Measurements from ENCODE around the gene CFAP58.
"Not testable (repeated sequence)": the region's sequence is repeated elsewhere in the genome, so short reads cannot be mapped to it uniquely, and the experiment has no call there.

The CFAP58 gene

GRCh38 chr10:104441329-104442000 is 87.8 kb downstream of the CFAP58 start:
- no peak for DNase-seq

- no peak for DNase-seq
These were observed 91.7 kb downstream of the CFAP58 start for GRCh38 chr10:104445359-104445758.

- DNase-seq: no peak
These were observed 92.5 kb downstream of the CFAP58 start for GRCh38 chr10:104446151-104446550.

DNA sequence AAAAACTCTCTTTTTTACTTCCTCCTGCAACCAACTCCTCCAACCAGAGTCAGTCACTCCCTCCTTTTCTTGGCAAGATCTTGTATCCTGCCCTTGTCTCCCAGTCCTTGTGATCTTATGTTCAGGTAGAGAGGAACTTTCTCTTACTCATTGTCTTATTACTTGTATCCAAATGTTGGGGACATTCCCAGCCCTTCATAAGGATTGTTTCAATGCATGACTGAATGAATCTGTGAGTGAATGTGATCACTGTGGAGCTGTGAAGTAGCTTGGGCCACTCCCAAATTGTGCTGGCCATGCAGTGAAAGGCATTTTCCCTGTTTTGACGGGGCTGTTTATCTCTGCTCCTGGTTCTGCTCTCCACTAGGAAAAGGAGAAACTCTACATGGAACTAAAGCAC is 93.7 kb downstream of the CFAP58 start:
- no peak for DNase-seq

GRCh38 chr10:104447906-104448305 is 94.3 kb downstream of the CFAP58 start:
- DNase-seq: no peak

- no peak for DNase-seq
These were observed 95.8 kb downstream of the CFAP58 start for GRCh38 chr10:104449391-104449790.

GRCh38 chr10:104450490-104450889 is 96.9 kb downstream of the CFAP58 start:
- no peak for DNase-seq

DNA sequence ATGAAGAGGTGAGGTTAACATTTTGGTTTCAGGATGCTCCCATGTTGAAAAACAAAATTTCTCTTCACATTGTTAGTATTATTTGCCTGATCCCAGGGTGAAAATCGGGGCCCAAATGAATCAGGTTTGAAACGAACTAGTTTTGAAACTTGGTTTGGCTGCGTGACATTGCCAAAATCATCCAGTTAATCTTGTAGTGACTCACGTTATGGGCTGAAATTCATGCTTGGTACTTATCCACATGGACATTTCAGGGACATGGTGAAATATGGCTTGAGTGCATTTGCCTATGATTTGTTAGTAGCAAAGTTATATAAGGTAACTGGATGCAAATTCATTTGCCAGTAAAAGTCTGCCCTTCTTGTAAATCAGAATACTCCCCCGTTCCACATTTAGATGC is 97.3 kb downstream of the CFAP58 start:
- no peak for DNase-seq

DNA sequence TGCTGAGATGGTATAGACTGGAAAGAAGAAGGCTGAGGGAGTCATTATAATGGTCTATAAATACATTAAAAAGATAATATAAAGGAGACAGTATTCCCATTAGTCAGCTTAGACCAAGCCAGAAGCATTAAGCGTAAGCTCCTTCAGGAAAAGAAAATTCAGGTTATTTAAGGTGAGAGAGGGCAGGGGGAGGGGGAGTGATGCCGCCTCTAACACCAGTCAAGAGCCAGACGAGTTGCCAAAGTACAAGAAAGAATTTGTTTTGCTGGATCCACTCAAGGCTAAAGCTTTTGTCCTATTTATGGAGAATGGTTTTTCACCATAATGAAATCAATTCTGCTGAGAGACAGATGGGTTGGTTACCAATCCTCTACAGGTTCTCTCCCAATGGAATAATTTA is 99.3 kb downstream of the CFAP58 start:
- no peak for DNase-seq

DNA sequence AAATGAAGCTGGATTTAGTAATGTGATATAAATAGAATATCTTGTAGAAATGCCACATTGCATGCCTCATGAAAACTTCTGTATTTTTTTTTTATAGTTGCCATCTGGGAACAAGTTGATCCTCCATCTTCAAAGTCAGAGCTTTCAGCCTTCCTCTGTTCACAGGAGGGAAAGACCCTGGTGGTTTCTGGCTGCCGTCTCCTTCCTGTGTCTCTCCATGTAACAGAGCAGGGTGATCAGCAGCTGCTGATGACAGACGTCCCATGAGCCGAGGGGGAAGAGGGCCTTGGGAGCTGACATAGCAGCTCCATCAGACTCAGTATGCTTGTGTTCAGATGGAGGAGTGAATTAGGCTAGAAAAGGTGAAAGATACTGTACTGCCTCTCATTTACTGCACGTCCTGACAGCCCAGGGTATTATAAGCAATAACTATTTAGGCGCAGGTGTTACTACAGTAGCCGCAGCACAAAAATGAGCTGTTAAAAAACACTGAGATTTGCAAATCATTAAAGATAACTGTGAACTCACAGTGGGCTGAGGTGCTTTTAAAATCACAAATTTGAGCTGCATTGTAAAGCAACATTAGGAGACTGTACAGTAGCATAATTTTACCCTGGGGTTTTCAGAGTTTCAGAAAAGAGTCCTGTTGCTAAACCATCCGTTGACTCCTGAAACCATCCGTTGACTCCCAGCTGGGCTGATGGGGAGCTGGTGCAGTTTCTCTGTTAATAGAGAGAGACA is 103.3 kb downstream of the CFAP58 start:
- no peak for DNase-seq

DNA sequence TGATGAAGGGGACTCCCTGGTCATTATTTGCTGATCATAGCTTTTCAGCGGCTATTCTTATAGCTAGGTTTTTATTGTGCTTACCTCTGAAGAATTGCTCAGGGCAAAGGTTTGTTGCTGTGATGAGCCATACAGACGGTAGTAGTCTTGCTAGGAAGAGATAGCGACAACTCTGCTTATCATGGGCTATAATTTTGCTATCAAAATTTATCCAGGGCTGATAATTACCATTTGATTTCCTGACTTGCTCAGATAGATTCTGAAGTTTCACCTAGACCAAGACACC is 103.9 kb downstream of the CFAP58 start:
- no peak for DNase-seq

- not testable (repeated sequence) for DNase-seq
These were observed 111.9 kb downstream of the CFAP58 start for GRCh38 chr10:104465575-104465974.

GRCh38 chr10:104468818-104469217 is 115.2 kb downstream of the CFAP58 start:
- DNase-seq: not testable (repeated sequence)

- DNase-seq: no peak
These were observed 118.9 kb downstream of the CFAP58 start for GRCh38 chr10:104472505-104472904.

GRCh38 chr10:104472957-104473745 is 119.5 kb downstream of the CFAP58 start:
- DNase-seq: no peak

GRCh38 chr10:104478380-104478779 is 124.7 kb downstream of the CFAP58 start:
- no peak for DNase-seq

DNA sequence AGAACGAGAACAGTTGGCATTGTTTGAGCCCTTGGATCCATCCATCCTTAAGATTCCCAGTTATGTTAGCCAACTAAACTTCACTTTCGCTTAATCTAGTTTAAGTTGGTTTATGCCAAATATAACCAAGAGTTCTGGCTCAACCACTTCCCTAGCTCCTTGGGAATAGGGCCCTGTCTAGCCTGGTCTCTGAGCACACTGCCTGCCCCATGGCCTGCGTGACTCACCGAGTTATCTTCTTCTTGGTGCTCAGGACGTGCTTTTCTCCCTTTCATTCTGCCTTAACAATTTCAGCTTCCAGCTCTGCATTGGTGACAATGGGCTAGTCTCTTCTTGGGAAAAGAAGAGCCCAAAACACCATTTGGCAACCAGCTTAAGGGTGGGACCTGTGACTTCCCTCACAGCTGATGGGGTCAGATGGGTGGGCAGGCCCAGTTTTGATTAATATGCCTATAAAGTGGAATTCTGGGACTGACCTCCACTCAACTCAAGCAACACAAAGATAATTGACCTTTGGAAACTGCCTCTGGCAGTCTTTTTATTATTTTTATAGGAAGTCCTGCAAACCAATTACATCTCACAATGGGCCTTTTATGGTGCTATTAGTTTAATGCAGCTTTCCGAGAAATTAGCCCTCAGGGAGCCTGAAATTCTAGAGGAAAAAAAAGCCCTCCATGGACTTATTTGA is 126.4 kb downstream of the CFAP58 start:
- no peak for DNase-seq

DNA sequence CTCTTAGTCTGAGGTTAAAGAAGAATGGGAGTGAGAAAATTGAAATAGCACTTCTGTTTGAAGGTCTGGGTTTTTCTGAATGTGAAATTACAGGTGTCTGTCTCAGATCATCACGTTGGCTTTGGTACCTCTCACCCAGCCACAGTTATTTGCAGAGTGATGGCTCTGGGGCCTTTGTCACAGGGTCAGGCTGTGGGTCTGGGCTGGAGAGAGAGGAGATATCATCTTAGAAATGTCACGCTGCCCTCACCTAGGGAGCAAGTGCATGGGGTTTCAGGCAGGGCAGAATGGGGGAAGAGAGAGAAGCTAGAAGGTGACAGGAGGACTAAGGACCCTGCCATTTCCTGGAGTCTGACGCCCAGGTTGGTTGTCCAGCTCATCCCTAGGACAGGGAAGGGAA is 127.2 kb downstream of the CFAP58 start:
- DNase-seq: no peak

DNA sequence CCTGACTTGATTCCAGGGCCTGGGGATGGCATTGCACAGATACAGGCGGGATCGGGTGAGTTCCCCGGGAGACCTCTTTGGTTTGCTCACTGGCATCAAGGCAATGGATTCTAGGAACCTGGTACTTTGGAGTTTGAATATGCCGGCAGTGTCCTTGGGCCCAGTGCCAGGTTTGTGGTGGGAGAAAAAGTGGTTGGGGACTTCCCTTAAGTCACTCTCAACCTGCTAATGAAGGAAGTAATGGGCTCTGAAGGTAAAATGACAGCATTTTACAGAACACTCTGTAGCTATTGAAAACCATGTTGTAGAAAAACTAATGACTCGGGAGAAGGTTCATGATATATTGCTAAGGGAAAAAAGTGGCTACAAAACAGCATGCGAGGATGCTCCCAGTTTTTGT is 129.9 kb downstream of the CFAP58 start:
- no peak for DNase-seq

DNA sequence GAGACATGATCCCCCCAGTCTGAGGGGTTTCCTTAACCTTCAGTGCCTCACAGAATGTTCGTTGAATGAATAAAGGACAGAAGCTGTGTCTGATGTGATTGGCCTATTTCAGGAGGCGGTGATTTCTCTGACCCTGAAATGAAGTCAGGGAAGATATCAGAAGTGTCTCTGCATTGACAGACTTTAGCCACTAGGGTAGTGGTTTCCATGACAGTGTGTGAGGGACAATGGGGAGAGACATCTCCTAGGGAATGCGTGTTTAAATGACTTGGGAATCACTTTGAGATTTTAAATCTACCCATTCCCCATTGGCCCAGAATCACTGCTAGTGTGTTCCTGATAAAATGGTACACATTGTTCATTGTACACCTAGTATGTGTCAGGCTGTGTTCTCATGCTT is 132.0 kb downstream of the CFAP58 start:
- no peak for DNase-seq

- no peak for DNase-seq
These were observed 133.2 kb downstream of the CFAP58 start for GRCh38 chr10:104486803-104487202.

DNA sequence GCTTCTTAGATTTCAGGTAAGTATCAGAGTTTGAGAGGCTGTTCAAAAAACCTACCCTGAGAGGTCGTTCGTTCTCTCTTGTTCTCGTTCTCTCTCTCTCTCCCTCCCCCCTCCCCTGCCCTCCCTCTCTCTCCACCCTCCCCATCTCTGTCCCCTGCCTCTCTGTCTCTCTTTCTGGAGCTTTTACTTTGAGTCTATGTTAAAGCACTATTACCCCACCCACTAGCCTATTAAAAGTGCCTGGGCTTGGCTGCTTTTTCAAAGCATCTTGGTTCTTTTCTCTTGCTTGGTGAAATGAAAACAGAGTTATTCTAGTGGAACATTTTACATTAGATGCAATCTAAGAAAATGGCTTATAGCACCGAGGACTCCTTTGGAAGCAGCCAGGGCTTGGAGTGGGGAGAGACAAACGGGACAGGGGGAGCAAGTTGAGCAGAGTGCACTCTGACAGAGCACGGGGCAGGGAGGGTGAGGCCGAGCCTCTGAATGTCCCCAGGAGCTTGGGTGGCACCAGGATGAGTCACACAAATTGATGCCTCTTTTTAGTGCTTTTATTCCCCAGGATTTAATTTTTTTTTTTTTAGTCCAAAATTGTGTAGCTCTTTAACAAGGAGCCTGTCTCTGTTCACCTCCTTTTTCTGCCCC is 134.3 kb downstream of the CFAP58 start:
- DNase-seq: no peak

DNA sequence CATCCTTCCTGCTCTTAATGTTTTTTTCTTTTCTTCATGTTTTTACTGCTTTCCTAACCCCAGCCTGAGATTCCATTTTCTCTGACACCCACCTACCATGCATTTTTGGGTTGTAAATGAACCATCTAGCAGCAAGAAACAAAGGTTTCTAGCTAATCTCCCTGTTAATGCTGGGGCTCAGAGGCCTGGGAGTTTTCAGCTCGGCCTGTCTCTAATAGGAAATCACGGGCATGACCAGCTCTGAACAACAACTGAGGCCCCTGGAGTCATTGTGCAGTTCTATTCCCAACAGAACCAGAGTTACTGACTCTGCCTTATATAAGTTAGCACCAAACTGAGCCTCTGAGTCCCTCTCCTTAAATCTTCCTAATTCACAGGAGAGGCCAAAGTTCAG is 134.8 kb downstream of the CFAP58 start:
- DNase-seq: no peak
